Measurements from ENCODE around the gene HS6ST1.

Gene HS6ST1

DNA sequence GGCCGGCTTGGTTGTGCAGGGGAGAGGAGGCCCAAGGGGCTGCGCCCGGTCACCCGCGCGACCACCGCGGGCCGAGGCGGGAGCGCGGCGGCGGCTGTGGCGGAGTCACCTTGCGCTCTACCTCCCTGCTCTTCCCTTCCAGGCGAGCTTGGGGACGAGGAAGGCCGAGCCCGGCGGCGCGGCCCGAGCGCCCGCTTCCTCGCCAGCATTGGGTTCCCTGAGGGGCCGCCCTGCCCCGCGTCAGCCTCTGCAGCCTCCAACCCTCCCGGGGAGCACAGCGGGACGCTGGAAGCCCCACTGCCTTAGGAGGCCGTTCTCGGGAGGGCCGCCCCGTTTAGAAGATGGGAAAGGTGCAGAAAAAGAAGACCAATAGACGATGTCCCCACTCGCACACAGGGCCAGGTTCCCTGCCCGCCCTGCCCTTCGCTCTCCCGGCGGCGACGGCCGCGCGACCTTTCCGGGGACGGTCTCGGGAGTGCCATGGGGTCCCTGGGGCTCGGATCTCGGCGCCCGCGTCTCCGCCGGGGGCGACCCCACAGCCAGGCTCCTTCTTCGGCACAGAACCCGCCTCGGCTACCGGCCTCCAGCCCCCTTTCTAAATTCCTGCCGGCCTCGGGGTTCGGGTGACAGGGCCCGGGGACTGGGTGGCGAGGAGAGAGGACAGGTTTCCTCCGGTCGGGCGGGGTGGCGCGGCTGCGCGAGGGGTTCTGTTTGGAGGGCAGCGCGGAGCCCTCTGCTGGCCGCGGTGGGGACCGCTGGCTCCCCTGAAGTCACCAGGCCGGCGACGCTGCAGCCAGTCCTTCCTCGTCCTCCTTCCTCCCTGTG lies 85.5 kb downstream of the HS6ST1 start:
- no peak for TF ChIP-seq TOX (CRISPR knock-in tag; IDR thresholded peaks at IDR 0.05; ENCODE audit: borderline replicate concordance)
- TF ChIP-seq ZNF70 (CRISPR knock-in tag; IDR thresholded peaks at IDR 0.05) = no peak
- TF ChIP-seq ZC3H10 (CRISPR knock-in tag; IDR thresholded peaks at IDR 0.05) = no peak
- no peak for TF ChIP-seq PATZ1 (CRISPR knock-in tag; IDR thresholded peaks at IDR 0.05; ENCODE audit: borderline replicate concordance)
- no peak for TF ChIP-seq ISL1 (CRISPR knock-in tag; IDR thresholded peaks at IDR 0.05)
- TF ChIP-seq ZFP3 (CRISPR knock-in tag; IDR thresholded peaks at IDR 0.05) = no peak
- TF ChIP-seq ZNF565 (CRISPR knock-in tag; conservative IDR thresholded peaks at IDR 0.05; ENCODE audit: low read depth) = no peak
- no peak for TF ChIP-seq BACH2 (CRISPR knock-in tag; IDR thresholded peaks at IDR 0.05; ENCODE audit: borderline replicate concordance)
- TF ChIP-seq, protein P1, sequence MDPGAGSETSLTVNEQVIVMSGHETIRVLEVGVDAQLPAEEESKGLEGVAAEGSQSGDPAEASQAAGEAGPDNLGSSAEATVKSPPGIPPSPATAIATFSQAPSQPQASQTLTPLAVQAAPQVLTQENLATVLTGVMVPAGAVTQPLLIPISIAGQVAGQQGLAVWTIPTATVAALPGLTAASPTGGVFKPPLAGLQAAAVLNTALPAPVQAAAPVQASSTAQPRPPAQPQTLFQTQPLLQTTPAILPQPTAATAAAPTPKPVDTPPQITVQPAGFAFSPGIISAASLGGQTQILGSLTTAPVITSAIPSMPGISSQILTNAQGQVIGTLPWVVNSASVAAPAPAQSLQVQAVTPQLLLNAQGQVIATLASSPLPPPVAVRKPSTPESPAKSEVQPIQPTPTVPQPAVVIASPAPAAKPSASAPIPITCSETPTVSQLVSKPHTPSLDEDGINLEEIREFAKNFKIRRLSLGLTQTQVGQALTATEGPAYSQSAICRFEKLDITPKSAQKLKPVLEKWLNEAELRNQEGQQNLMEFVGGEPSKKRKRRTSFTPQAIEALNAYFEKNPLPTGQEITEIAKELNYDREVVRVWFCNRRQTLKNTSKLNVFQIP (CRISPR knock-in tag; IDR thresholded peaks at IDR 0.05; ENCODE audit: borderline replicate concordance, low read depth) = no peak
- TF ChIP-seq ARNTL (CRISPR knock-in tag; IDR thresholded peaks at IDR 0.05; ENCODE audit: borderline replicate concordance, low read depth) = no peak
- TF ChIP-seq ZFP30 (CRISPR knock-in tag; IDR thresholded peaks at IDR 0.05) = no peak
- no peak for TF ChIP-seq ZNF8 (CRISPR knock-in tag; IDR thresholded peaks at IDR 0.05)
- no peak for TF ChIP-seq PPARA (CRISPR knock-in tag; IDR thresholded peaks at IDR 0.05; ENCODE audit: borderline replicate concordance)
- TF ChIP-seq CSRNP3 (CRISPR knock-in tag; IDR thresholded peaks at IDR 0.05) = no peak
- TF ChIP-seq RARB (CRISPR knock-in tag; IDR thresholded peaks at IDR 0.05) = no peak
- no peak for TF ChIP-seq CREB5 (CRISPR knock-in tag; IDR thresholded peaks at IDR 0.05; ENCODE audit: low read depth)
- TF ChIP-seq TCF4 (CRISPR knock-in tag; IDR thresholded peaks at IDR 0.05; ENCODE audit: borderline replicate concordance) = no peak
- no peak for TF ChIP-seq SNAI2 (CRISPR knock-in tag; IDR thresholded peaks at IDR 0.05)
- TF ChIP-seq GLIS3 (CRISPR knock-in tag; IDR thresholded peaks at IDR 0.05) = no peak
- ATAC-seq = peak; percentile 95

- no peak for ATAC-seq
- TF ChIP-seq ARNTL (CRISPR knock-in tag; IDR thresholded peaks at IDR 0.05; ENCODE audit: borderline replicate concordance, low read depth) (no peak), PPARA (CRISPR knock-in tag; IDR thresholded peaks at IDR 0.05; ENCODE audit: borderline replicate concordance) (no peak), ZFP3 (CRISPR knock-in tag; IDR thresholded peaks at IDR 0.05) (no peak), ISL1 (CRISPR knock-in tag; IDR thresholded peaks at IDR 0.05) (no peak), CSRNP3 (CRISPR knock-in tag; IDR thresholded peaks at IDR 0.05) (no peak), CREB5 (CRISPR knock-in tag; IDR thresholded peaks at IDR 0.05; ENCODE audit: low read depth) (no peak), OSR1 (CRISPR knock-in tag; IDR thresholded peaks at IDR 0.05) (no peak), BACH2 (CRISPR knock-in tag; IDR thresholded peaks at IDR 0.05; ENCODE audit: borderline replicate concordance) (no peak), ZNF70 (CRISPR knock-in tag; IDR thresholded peaks at IDR 0.05) (no peak), PATZ1 (CRISPR knock-in tag; IDR thresholded peaks at IDR 0.05; ENCODE audit: borderline replicate concordance) (no peak), RARB (CRISPR knock-in tag; IDR thresholded peaks at IDR 0.05) (no peak), GLIS3 (CRISPR knock-in tag; IDR thresholded peaks at IDR 0.05) (no peak), TCF4 (CRISPR knock-in tag; IDR thresholded peaks at IDR 0.05; ENCODE audit: borderline replicate concordance) (no peak)
- TF ChIP-seq, protein P2, sequence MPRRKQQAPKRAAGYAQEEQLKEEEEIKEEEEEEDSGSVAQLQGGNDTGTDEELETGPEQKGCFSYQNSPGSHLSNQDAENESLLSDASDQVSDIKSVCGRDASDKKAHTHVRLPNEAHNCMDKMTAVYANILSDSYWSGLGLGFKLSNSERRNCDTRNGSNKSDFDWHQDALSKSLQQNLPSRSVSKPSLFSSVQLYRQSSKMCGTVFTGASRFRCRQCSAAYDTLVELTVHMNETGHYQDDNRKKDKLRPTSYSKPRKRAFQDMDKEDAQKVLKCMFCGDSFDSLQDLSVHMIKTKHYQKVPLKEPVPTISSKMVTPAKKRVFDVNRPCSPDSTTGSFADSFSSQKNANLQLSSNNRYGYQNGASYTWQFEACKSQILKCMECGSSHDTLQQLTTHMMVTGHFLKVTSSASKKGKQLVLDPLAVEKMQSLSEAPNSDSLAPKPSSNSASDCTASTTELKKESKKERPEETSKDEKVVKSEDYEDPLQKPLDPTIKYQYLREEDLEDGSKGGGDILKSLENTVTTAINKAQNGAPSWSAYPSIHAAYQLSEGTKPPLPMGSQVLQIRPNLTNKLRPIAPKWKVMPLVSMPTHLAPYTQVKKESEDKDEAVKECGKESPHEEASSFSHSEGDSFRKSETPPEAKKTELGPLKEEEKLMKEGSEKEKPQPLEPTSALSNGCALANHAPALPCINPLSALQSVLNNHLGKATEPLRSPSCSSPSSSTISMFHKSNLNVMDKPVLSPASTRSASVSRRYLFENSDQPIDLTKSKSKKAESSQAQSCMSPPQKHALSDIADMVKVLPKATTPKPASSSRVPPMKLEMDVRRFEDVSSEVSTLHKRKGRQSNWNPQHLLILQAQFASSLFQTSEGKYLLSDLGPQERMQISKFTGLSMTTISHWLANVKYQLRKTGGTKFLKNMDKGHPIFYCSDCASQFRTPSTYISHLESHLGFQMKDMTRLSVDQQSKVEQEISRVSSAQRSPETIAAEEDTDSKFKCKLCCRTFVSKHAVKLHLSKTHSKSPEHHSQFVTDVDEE (CRISPR knock-in tag; IDR thresholded peaks at IDR 0.05) = no peak
- TF ChIP-seq, protein P1 (CRISPR knock-in tag; IDR thresholded peaks at IDR 0.05; ENCODE audit: borderline replicate concordance, low read depth) = no peak
Measured at GRCh38 chr2:128228894-128229293, 89.8 kb downstream of the HS6ST1 start.
